Limb (tissue), 2 donors: ENCODE measurements around the gene STARD7.
A peak's percentile ranks its signal among the peaks of the same experiment; 100 is the strongest.
"Not testable (repeated sequence)": the region's sequence is repeated elsewhere in the genome, so short reads cannot be mapped to it uniquely, and the experiment has no call there.

Experiments used
- DNase-seq, 2 donors: peaks; one replicate each; pipeline ENCODE4 v3.0.0-alpha.2; 2016; ENCODE audit errors: extremely low spot score in 2 of 2

Gene STARD7

DNA sequence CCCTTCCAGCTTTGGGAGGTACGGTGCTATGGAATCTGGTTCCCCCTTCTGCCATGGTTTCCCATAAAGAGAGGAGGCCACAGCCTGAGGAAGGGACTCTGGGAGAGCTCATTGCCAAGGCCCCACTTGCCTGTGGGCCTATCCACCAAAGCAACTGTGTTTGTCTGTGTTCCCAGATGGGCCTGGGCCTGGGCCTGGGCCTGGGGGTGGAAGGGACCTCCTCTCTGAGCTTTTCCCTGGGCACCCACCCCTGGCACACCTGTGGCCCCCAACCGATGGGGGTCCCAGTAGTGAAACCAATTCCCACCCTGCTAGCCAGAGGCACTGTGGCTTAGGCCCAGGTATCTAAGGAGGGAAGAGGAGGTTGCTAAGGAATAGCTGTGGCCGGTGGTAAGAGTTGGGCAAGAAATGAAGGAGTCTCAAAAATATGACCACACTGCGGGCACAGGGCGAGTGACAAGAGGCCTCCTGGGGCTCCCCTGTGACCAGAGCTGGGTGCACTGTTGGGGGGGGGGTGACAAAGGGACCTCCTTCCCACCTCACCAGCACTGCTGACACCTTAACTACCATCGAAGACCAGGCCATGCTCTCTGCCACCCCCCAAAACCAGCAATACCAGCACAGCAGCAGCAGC is 58.5 kb downstream of the STARD7 start:
- peak in 1 of 2 donors; percentile 16 for DNase-seq

- peak; percentile 60 to 86 for DNase-seq
Measured at GRCh38 chr2:96148410-96149217, 60.0 kb downstream of the STARD7 start.

GRCh38 chr2:96147593-96148201 is 60.9 kb downstream of the STARD7 start:
- DNase-seq: peak in 1 of 2 donors; percentile 38

DNA sequence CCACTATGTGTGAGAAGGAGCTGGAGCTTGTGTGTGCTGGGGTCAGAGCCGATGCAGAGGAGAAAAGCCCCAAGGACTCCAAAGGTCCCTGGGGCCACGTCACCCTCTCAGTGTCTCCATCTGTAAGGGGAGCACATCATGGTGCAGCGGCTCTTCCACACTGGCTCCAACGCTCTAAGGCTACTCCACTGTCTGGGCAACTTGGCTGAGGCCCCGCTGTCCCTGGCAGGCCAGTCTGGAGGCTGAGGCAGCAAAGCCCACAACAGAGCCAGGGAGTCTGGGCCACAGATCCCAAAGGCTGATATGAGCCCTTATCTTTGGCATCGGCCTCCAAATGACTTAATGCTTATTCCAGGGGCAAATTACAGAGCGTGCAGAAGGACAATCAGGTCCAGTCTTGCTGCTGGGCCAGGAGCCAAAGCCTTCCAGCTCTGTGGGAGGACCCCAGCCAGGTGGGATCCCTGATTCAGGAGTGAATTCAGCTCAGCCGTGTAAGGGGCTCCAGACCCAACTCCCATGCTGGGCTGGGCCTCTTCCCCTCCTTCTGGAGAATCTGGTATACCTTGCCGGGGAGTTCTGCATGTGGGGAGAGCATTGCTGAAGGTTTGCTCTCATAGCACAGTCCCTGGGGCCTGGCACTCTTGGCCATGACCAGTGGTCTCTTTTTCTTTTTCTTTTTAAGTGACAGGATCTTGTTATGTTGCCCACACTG is 61.6 kb downstream of the STARD7 start:
- peak in 1 of 2 donors; percentile 37 for DNase-seq

GRCh38 chr2:96146153-96146880 is 62.3 kb downstream of the STARD7 start:
- peak; percentile 16 to 56 for DNase-seq

DNA sequence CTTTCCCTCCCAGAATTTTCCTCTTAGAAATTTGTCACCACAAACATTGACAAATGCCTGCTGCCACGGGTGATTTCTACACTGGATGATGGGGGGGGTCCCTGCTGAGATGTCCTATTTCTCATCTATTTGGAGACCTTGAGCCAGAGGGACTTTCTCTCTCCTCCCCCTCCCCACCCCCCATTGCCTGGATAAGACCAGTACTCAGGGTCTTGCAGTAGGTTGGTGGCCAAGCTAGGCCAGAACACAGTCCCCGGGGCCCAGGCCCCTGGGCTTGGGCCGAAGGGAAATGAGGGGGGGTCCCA is 62.8 kb downstream of the STARD7 start:
- no peak for DNase-seq

GRCh38 chr2:96145036-96145847 is 63.4 kb downstream of the STARD7 start, which contains the start of gene DUSP2:
Gene DUSP2 (minus strand): TSS chr2:96145440. CDS start chr2:96145354, 86 bp downstream.
- peak; percentile 51 to 83 for DNase-seq

GRCh38 chr2:96144481-96145035 is 64.1 kb downstream of the STARD7 start:
- no peak for DNase-seq

GRCh38 chr2:96143848-96144480 is 64.7 kb downstream of the STARD7 start:
- DNase-seq: peak in 1 of 2 donors; percentile 39

DNA sequence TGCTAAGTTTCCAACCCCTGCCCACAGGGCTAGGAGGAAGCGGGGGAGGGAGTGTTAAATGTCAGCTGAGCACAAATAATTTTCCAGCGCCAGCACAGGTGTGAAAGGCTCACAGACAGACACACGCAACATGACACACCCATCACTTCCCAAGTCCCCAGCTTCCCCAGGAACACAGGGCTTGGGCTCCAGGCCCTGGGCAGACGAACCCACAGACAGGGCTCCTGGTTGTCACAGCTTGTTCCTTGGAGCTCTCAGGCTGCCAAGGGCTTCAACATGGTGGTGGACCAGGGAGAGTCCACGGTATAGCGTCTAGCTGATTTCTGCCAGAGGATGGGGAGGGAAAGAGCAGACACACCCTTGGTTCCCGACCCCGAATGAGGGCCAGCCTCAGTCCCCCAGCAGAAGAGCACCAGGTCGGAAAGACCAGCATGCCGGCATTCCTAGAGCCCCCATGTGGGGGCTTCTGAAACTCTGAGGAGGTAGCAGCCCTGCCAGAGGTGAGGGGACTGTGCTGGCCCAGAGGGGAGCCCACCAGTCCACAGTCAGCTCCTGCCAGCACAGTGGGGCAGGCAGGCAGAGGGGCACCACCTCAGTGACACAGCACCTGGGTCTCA is 65.3 kb downstream of the STARD7 start:
- no peak for DNase-seq

DNA sequence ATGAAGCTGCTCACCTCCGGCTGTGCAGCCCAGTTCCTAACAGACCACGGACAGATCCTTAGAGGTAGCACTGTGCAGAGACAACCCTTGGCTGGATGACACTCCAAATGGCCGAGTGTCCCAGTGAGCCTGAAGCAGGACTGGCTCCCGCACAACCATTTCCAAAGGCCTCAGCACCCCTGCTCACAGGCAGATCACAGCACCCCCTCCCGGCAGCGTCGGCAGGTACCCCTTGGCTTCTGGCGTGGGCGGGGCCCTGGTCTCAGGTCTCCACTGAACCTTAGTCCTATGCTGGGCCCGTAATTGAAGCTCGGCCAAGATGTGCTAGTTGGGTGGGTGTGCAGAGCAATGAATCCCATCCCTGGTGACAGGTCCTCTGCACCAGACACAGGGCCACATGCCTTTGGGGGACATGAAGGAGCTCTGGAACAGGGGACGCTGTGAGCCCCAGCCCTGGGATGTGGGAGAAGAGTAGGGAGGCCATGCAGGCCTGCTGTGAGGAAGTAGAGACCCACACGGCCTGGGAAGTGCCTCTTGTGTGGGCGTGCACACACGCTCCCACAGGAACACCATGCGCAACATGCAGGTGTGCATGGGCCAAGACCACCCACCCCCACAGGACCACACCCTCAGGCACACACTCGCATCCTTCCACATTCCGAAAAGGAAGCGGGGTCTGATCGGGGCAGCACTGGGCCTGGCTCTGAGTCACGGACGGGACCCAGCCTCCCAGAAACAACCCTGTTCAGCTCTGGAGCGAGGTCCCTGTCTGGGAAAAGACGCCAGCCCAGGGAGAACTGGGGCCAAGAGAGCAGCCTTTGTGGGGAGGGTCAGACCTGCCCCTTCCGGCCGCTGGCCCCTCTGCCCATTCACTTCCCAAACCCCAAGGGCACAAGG is 66.2 kb downstream of the STARD7 start:
- no peak for DNase-seq

DNA sequence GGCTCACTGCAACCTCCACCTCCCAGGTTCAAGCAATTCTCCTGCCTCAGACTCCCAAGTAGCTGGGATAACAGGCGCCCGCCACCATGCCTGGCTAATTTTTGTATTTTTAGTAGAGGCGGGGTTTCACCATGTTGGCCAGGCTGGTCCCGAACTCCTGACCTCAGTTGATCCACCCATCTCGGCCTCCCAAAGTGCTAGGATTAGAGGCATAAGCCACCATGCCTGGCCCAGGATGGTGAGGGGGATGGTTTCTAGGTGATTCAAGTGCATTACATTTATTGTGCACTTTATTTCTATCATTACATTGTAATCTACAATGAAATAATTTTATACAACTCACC is 67.0 kb downstream of the STARD7 start:
- not testable (repeated sequence) for DNase-seq

GRCh38 chr2:96140941-96141623 is 67.5 kb downstream of the STARD7 start:
- no peak for DNase-seq

GRCh38 chr2:96139181-96139758 is 69.4 kb downstream of the STARD7 start:
- no peak for DNase-seq

- DNase-seq: no peak
Measured at GRCh38 chr2:96138179-96139145, 70.2 kb downstream of the STARD7 start, which contains the start of gene ASTL. Gene ASTL (minus strand): TSS chr2:96138502. CDS start chr2:96138436, 66 bp downstream.
